Measurements from ENCODE around the gene COQ3. TPM values are rescaled to one million over a fixed set of nuclear protein-coding genes. Genes with fewer than 3 reads are reported as not detected.

Gene COQ3
- polyA plus RNA-seq, 1 donor (not counting 4 experiments of a cell fraction or from before 2014, with no cell fraction given) = 21.2 TPM

DNA sequence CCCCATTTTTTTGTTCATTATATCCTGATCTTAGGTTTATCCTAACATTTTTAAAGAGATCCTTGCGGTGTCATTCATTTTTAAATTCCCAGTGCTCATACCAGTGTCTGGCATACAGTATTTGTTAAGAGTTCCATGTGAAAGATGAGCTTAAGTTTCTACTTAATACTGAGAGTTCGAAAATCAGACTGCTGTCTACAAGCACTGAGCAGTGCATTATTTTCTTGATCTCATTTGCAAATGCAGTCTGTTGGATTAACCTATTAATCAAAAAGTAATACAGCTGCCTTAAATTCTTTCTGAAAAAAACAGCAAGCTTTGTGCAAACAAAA is 663 bp downstream of the COQ3 start:
- peak overlapping the region; percentile 85 for H3K27ac ChIP-seq (ENCODE audit: control insufficient read depth, insufficient read depth, low read length)
- H3K9me3 ChIP-seq (ENCODE audit: control insufficient read depth, low read depth, low read length) = no peaks in the 10 kb centered on the region
- H3K4me3 ChIP-seq (ENCODE audit: control insufficient read depth in 2 of 3, extremely low read depth in 1 of 3, insufficient read depth in 2 of 3, low read depth in 1 of 3, low read length in 3 of 3) = peak overlapping the region; percentile 68 to 96 (median 82)
- peaks cover 3% of the 10 kb centered on the region for H3K4me1 ChIP-seq (ENCODE audit: control insufficient read depth, extremely low read depth, insufficient read depth, low read length)
- TF ChIP-seq EZH2 (IDR thresholded peaks at IDR 0.05; ENCODE audit: low read length) = no peak
- TF ChIP-seq, protein P1, sequence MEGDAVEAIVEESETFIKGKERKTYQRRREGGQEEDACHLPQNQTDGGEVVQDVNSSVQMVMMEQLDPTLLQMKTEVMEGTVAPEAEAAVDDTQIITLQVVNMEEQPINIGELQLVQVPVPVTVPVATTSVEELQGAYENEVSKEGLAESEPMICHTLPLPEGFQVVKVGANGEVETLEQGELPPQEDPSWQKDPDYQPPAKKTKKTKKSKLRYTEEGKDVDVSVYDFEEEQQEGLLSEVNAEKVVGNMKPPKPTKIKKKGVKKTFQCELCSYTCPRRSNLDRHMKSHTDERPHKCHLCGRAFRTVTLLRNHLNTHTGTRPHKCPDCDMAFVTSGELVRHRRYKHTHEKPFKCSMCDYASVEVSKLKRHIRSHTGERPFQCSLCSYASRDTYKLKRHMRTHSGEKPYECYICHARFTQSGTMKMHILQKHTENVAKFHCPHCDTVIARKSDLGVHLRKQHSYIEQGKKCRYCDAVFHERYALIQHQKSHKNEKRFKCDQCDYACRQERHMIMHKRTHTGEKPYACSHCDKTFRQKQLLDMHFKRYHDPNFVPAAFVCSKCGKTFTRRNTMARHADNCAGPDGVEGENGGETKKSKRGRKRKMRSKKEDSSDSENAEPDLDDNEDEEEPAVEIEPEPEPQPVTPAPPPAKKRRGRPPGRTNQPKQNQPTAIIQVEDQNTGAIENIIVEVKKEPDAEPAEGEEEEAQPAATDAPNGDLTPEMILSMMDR (optimal IDR thresholded peaks at IDR 0.05 in 1 of 3, IDR thresholded peaks at IDR 0.05 in 1 of 3, conservative IDR thresholded peaks at IDR 0.05 in 1 of 3; ENCODE audit: extremely low read depth in 1 of 3, insufficient read depth in 2 of 3, low read length in 3 of 3) = no peak
- FAIRE-seq (no peak), DNase-seq (ENCODE audit: low read depth, low spot score) (no peak)
- H2AFZ ChIP-seq (ENCODE audit: control insufficient read depth, low read length) = peak overlapping the region; percentile 74
- dilution Hi-C loops (cut with MboI; ENCODE audit: extremely low pct_ligation_motif_present, low sequenced_read_pairs) = no loop called here
- H3K4me2 ChIP-seq (ENCODE audit: control insufficient read depth, extremely low read depth, insufficient read depth, low read depth, low read length) = peak overlapping the region; percentile 94
- no peaks in the 10 kb centered on the region for H3K36me3 ChIP-seq (ENCODE audit: control insufficient read depth in 2 of 2, extremely low read depth in 1 of 2, insufficient read depth in 2 of 2, low read length in 2 of 2)
- no peaks in the 10 kb centered on the region for H3K27me3 ChIP-seq (ENCODE audit: control insufficient read depth, extremely low read depth, insufficient read depth, low read length)
- no peaks in the 10 kb centered on the region for H3K9me1 ChIP-seq (ENCODE audit: control insufficient read depth, extremely low read depth, insufficient read depth, low read length)
- H3K9ac ChIP-seq (ENCODE audit: control insufficient read depth, extremely low read depth, insufficient read depth, low read length) = peak overlapping the region; percentile 87
- no peaks in the 10 kb centered on the region for H4K20me1 ChIP-seq (ENCODE audit: control insufficient read depth, extremely low read depth, insufficient read depth, low read length)
- peaks cover 2% of the 10 kb centered on the region for H3K79me2 ChIP-seq (ENCODE audit: control insufficient read depth, insufficient read depth, low read length)

DNA sequence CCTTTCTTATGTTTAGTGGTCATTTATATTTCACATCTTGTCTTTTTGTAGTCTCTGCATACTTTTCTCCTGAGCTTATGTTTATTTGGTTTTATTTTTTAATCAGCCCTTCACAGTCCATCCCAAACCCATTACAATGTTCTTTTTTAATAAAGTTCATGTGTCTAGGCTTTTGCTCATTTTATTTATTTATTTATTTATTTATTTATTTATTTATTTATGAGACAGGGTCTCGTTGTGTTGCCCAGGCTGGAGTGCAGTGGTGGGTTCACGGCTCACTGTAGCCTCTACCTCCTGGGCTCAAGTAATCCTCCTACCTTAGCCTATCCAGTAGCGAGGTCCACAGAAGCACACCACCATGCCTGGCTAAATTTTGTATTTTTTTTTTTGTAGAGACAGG is 3.1 kb downstream of the COQ3 start:
- TF ChIP-seq, protein P1 (optimal IDR thresholded peaks at IDR 0.05 in 1 of 3, IDR thresholded peaks at IDR 0.05 in 1 of 3, conservative IDR thresholded peaks at IDR 0.05 in 1 of 3; ENCODE audit: extremely low read depth in 1 of 3, insufficient read depth in 2 of 3, low read length in 3 of 3) = no peak
- no peak for TF ChIP-seq EZH2 (IDR thresholded peaks at IDR 0.05; ENCODE audit: low read length)
- dilution Hi-C loops (cut with MboI; ENCODE audit: extremely low pct_ligation_motif_present, low sequenced_read_pairs) = no loop called here
- Histone ChIP-seq H3K4me1 (ENCODE audit: control insufficient read depth, extremely low read depth, insufficient read depth, low read length) (peaks cover 3% of the 10 kb centered on the region), H3K27me3 (ENCODE audit: control insufficient read depth, extremely low read depth, insufficient read depth, low read length) (no peaks in the 10 kb centered on the region), H3K9ac (ENCODE audit: control insufficient read depth, extremely low read depth, insufficient read depth, low read length) (no peak overlapping the region), H3K79me2 (ENCODE audit: control insufficient read depth, insufficient read depth, low read length) (peaks cover 2% of the 10 kb centered on the region), H3K36me3 (ENCODE audit: control insufficient read depth in 2 of 2, extremely low read depth in 1 of 2, insufficient read depth in 2 of 2, low read length in 2 of 2) (no peaks in the 10 kb centered on the region), H3K4me3 (ENCODE audit: control insufficient read depth in 2 of 3, extremely low read depth in 1 of 3, insufficient read depth in 2 of 3, low read depth in 1 of 3, low read length in 3 of 3) (no peak overlapping the region), H2AFZ (ENCODE audit: control insufficient read depth, low read length) (no peak overlapping the region), H3K27ac (ENCODE audit: control insufficient read depth, insufficient read depth, low read length) (no peak overlapping the region), H4K20me1 (ENCODE audit: control insufficient read depth, extremely low read depth, insufficient read depth, low read length) (no peaks in the 10 kb centered on the region), H3K4me2 (ENCODE audit: control insufficient read depth, extremely low read depth, insufficient read depth, low read depth, low read length) (no peak overlapping the region), H3K9me1 (ENCODE audit: control insufficient read depth, extremely low read depth, insufficient read depth, low read length) (no peaks in the 10 kb centered on the region), H3K9me3 (ENCODE audit: control insufficient read depth, low read depth, low read length) (no peaks in the 10 kb centered on the region)
- no peak for DNase-seq (ENCODE audit: low read depth, low spot score)
- no peak for FAIRE-seq

All from keratinocyte (primary cell).